Upper lobe of left lung (tissue), 6 donors: ENCODE results near the gene ANKRD34C. TPM values are rescaled to one million over a fixed set of nuclear protein-coding genes. Genes with fewer than 3 reads are reported as not detected.

Source experiments
- ATAC-seq, 2 donors: fragments of 200-7000 bp; cut with Tn5 transposase; one replicate each; pipeline ENCODE4 v1.9.1; 2022; ENCODE audit warnings: mild to moderate bottlenecking in 2 of 2, moderate library complexity in 2 of 2; ENCODE audit not compliant: low FRiP score in 2 of 2
- DNase-seq, 2 donors: peaks; one replicate each; pipeline ENCODE4 v3.0.0-alpha.2; 2019 to 2020
- H3K27ac ChIP-seq, 4 donors: fragments of 200-600 bp; sonication (generic); one replicate each; pipeline ENCODE4 v1.5.1; 2016 to 2019
- H3K27me3 ChIP-seq, 4 donors: fragments of 200-600 bp; sonication (generic); one replicate each; pipeline ENCODE4 v1.5.1; 2017 to 2019
- H3K36me3 ChIP-seq, 4 donors: fragments of 200-600 bp; sonication (generic); one replicate each; pipeline ENCODE4 v1.5.1; 2016 to 2019
- H3K4me1 ChIP-seq, 4 donors: fragments of 200-600 bp; sonication (generic); one replicate each; pipeline ENCODE4 v1.5.1; 2018 to 2019
- H3K4me3 ChIP-seq, 4 donors: fragments of 200-600 bp; sonication (generic); one replicate each; pipeline ENCODE4 v1.5.1; 2017 to 2019; ENCODE audit warnings: mild to moderate bottlenecking in 2 of 4, moderate library complexity in 1 of 4
- H3K9me3 ChIP-seq, 4 donors: fragments of 200-600 bp; sonication (generic); one replicate each; pipeline ENCODE4 v1.5.1; 2018 to 2019
- EP300 ChIP-seq, 4 donors: sonication (generic); formaldehyde crosslinking; IDR thresholded peaks; one replicate each; pipeline ENCODE4 v1.5.1; 2017; ENCODE audit warnings: antibody characterized with exemption in 4 of 4, control low read depth in 2 of 4
- POLR2A ChIP-seq, 4 donors: fragments of 450-650 bp; IDR thresholded peaks; one replicate each; pipeline ENCODE4 v1.5.1; 2016 to 2017; ENCODE audit warnings: antibody characterized with exemption in 4 of 4, mild to moderate bottlenecking in 2 of 4
- POLR2AphosphoS5 ChIP-seq, 2 donors: sonication (generic); formaldehyde crosslinking; IDR thresholded peaks; one replicate each; pipeline ENCODE4 v1.5.1; 2017; ENCODE audit warnings: antibody characterized with exemption in 2 of 2
- WGBS, 2 donors: methylation state at CpG; one replicate each; pipeline ENCODE4 v1.1.5; 2017 to 2018; 5-methylcytosine and 5-hydroxymethylcytosine counted together
- total RNA-seq, 6 donors: library from RNA; depleted of rRNA in 4 of 6; stranded (reverse); fragments of >200 nt in 4 of 6; gene quantifications; one replicate each; pipeline versions ENCODE4 v1.1.0 to v1.2.1, GENCODE V29; 2016 to 2021
- TF ChIP-seq, protein P1 (sequence below), 6 experiments: fragments of 450-650 bp in 4 of 6; fragments of 200-600 bp in 2 of 6; sonication (generic) in 2 of 6; IDR thresholded peaks; one replicate each; pipeline ENCODE4 v1.5.1; 2016 to 2019; ENCODE audit warnings: antibody characterized with exemption in 6 of 6
- donor health status: DM: no; HTN: no; CAD: no; lungs with moderate emphysema.
- donor health status: DM: no; HTN: yes; CAD: no; lungs with severe emphysema.

Gene ANKRD34C
- total RNA-seq, 6 donors from 2014 or later = not detected

- ATAC-seq (no peak), DNase-seq (no peak)
- TF ChIP-seq POLR2AphosphoS5 (IDR thresholded peaks at IDR 0.05) (no peak), EP300 (IDR thresholded peaks at IDR 0.05) (no peak), POLR2A (IDR thresholded peaks at IDR 0.05) (no peak)
- TF ChIP-seq, protein P1, sequence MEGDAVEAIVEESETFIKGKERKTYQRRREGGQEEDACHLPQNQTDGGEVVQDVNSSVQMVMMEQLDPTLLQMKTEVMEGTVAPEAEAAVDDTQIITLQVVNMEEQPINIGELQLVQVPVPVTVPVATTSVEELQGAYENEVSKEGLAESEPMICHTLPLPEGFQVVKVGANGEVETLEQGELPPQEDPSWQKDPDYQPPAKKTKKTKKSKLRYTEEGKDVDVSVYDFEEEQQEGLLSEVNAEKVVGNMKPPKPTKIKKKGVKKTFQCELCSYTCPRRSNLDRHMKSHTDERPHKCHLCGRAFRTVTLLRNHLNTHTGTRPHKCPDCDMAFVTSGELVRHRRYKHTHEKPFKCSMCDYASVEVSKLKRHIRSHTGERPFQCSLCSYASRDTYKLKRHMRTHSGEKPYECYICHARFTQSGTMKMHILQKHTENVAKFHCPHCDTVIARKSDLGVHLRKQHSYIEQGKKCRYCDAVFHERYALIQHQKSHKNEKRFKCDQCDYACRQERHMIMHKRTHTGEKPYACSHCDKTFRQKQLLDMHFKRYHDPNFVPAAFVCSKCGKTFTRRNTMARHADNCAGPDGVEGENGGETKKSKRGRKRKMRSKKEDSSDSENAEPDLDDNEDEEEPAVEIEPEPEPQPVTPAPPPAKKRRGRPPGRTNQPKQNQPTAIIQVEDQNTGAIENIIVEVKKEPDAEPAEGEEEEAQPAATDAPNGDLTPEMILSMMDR (IDR thresholded peaks at IDR 0.05) = no peak
- Histone ChIP-seq H3K36me3 (no peaks in the 10 kb centered on the region), H3K27me3 (peaks cover 0 to 3% (median 0%) of the 10 kb centered on the region in 4 donors), H3K4me3 (no peak overlapping the region), H3K4me1 (no peaks in the 10 kb centered on the region), H3K27ac (no peak overlapping the region), H3K9me3 (no peaks in the 10 kb centered on the region)
- 54 to 84% methylated on average over 5 of the region's 5 CpGs for WGBS, 2 donors
Observed at GRCh38 chr15:79244876-79245275, 37.6 kb upstream of the ANKRD34C start.

DNA sequence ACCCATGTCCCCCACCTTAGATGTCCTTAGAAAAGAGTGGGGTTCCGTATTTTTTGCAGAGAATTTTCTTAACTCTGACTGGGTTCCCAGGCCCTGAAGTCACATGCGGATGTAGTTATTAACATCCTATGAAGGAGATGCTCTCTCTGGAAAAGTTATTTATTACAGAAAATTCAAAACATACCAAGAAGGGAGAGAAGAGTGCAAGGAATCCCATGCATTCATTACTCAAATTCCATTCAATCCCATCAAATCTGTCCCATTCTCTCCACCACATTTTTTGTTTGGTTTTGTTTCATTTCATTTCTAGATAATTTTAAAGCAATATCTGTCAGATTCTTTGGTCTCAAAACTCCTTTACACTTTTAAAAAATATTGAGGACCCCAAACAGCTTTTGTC is 34.3 kb upstream of the ANKRD34C start:
- no peak for DNase-seq
- no peaks in the 10 kb centered on the region for H3K36me3 ChIP-seq
- H3K9me3 ChIP-seq = no peaks in the 10 kb centered on the region
- no peak overlapping the region for H3K4me3 ChIP-seq
- no peaks in the 10 kb centered on the region for H3K4me1 ChIP-seq
- WGBS, 2 donors = 89 to 92% methylated on average over 2 of the region's 2 CpGs
- no peak overlapping the region for H3K27ac ChIP-seq
- no peaks in the 10 kb centered on the region for H3K27me3 ChIP-seq
- TF ChIP-seq, protein P1 (IDR thresholded peaks at IDR 0.05) = no peak
- ATAC-seq = no peak

GRCh38 chr15:79257454-79257853 is 25.1 kb upstream of the ANKRD34C start:
- peaks cover 0 to 4% (median 0%) of the 10 kb centered on the region in 4 donors for H3K27me3 ChIP-seq
- no peaks in the 10 kb centered on the region for H3K4me1 ChIP-seq
- H3K4me3 ChIP-seq = no peak overlapping the region
- ATAC-seq (no peak), DNase-seq (no peak)
- TF ChIP-seq EP300 (IDR thresholded peaks at IDR 0.05) (no peak), POLR2A (IDR thresholded peaks at IDR 0.05) (no peak)
- TF ChIP-seq, protein P1 (IDR thresholded peaks at IDR 0.05) = no peak
- no peaks in the 10 kb centered on the region for H3K9me3 ChIP-seq
- WGBS, 2 donors = 64 to 78% methylated on average over 8 of the region's 8 CpGs
- no peak overlapping the region for H3K27ac ChIP-seq
- no peaks in the 10 kb centered on the region for H3K36me3 ChIP-seq

DNA sequence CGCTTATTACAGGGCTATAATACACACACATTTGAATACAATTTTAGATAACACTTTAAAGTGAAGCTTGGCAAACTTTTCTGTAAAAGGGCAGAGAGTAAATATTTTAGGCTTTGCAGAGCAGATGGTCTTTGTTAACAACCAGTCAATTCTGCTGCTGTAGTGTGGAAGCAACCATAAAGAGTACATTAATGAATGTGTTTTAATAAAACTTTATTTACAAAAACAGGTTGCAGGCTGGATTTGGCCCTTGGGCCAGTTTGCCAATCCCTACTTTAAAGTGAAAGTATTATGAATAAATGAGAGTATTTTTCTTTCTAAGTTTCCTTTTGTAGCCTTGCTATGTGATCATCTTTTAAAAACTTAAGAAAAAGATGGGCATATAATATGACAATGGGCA is 20.7 kb upstream of the ANKRD34C start:
- no peak overlapping the region for H3K27ac ChIP-seq
- no peak overlapping the region for H3K4me3 ChIP-seq
- 91 to 97% methylated on average over 1 of the region's 1 CpG for WGBS, 2 donors
- ATAC-seq (no peak), DNase-seq (no peak)
- no peaks in the 10 kb centered on the region for H3K27me3 ChIP-seq
- no peaks in the 10 kb centered on the region for H3K36me3 ChIP-seq
- no peaks in the 10 kb centered on the region for H3K9me3 ChIP-seq
- H3K4me1 ChIP-seq = no peaks in the 10 kb centered on the region
- TF ChIP-seq POLR2AphosphoS5 (IDR thresholded peaks at IDR 0.05) (no peak), EP300 (IDR thresholded peaks at IDR 0.05) (no peak), POLR2A (IDR thresholded peaks at IDR 0.05) (no peak)
- TF ChIP-seq, protein P1 (IDR thresholded peaks at IDR 0.05) = no peak

GRCh38 chr15:79265167-79265566 is 17.4 kb upstream of the ANKRD34C start:
- Histone ChIP-seq H3K27ac (no peak overlapping the region), H3K27me3 (no peaks in the 10 kb centered on the region), H3K36me3 (no peaks in the 10 kb centered on the region), H3K4me3 (no peak overlapping the region), H3K4me1 (no peaks in the 10 kb centered on the region), H3K9me3 (no peaks in the 10 kb centered on the region)
- no peak for DNase-seq
- WGBS, 2 donors = 79 to 82% methylated on average over 4 of the region's 4 CpGs
- TF ChIP-seq, protein P1 (IDR thresholded peaks at IDR 0.05) = no peak
- no peak for TF ChIP-seq POLR2A (IDR thresholded peaks at IDR 0.05)
- no peak for TF ChIP-seq EP300 (IDR thresholded peaks at IDR 0.05)
- no peak for TF ChIP-seq POLR2AphosphoS5 (IDR thresholded peaks at IDR 0.05)
- ATAC-seq = no peak
